Astrocyte of the spinal cord (primary cell): Measurements from ENCODE around the gene FNDC3A.

Experiments used
- DNase-seq: peaks from one replicate; pipeline ENCODE4 v3.0.0; 2011; ENCODE audit warnings: low read depth, low spot score
- H3K4me3 ChIP-seq: 2 replicates; pipeline ENCODE4 v1.5.1; 2011; ENCODE audit warnings: low read depth, mild to moderate bottlenecking, low read length, moderate library complexity
- in situ Hi-C: cut with HindIII; loops from 2 replicates; pipeline ENCODE4 v1.10.0; 2017; ENCODE audit warnings: low sequenced_read_pairs
- TF ChIP-seq, protein P1 (sequence below): IDR thresholded peaks from 2 replicates; pipeline ENCODE4 v1.5.1; 2012; ENCODE audit warnings: low read depth, mild to moderate bottlenecking, low read length, inconsistent platforms

The FNDC3A gene

DNA sequence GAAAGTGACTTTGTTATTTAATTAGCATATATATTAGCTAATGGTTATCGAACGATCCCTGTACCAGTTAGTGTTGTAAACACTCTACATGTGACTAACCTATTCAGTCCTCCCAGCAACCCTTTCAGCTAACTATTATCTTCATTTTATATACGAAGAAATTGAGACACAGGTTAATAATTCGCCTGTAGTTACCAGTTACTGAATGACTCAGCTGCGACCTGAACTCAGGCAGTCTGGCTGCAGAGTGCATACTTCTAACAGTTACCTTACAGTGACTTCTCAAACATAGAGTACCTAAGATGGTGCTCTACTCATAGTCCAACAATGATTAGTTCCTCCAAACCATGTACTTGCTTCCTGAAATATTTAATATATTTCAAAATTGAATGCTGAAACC, 117.7 kb downstream of the FNDC3A start:
- in situ Hi-C loops: no loop called here
- DNase-seq: no peak
- no peak overlapping the region for H3K4me3 ChIP-seq
- TF ChIP-seq, protein P1, sequence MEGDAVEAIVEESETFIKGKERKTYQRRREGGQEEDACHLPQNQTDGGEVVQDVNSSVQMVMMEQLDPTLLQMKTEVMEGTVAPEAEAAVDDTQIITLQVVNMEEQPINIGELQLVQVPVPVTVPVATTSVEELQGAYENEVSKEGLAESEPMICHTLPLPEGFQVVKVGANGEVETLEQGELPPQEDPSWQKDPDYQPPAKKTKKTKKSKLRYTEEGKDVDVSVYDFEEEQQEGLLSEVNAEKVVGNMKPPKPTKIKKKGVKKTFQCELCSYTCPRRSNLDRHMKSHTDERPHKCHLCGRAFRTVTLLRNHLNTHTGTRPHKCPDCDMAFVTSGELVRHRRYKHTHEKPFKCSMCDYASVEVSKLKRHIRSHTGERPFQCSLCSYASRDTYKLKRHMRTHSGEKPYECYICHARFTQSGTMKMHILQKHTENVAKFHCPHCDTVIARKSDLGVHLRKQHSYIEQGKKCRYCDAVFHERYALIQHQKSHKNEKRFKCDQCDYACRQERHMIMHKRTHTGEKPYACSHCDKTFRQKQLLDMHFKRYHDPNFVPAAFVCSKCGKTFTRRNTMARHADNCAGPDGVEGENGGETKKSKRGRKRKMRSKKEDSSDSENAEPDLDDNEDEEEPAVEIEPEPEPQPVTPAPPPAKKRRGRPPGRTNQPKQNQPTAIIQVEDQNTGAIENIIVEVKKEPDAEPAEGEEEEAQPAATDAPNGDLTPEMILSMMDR: no peak

DNA sequence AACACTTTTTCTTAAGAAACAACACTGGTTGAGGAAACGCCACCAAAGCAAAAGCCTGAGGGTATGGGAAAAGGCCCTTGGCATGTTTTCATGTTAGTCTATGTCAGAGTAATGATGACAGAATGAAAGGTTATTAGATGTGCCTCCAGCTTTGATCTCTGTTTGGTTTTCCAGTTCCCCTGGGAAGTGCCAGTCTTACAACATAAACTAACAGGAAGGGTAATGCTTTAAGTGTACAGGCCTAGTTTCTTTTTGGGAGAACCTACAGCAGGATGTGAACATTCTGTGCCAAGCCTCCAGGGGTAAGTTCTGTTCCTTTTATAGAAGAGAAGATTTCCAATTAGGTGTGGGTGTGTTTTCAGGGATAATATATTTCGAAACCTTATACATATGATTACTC, 121.7 kb downstream of the FNDC3A start:
- TF ChIP-seq, protein P1: no peak
- in situ Hi-C loops: no loop called here
- DNase-seq: peak; percentile 69
- H3K4me3 ChIP-seq: no peak overlapping the region

DNA sequence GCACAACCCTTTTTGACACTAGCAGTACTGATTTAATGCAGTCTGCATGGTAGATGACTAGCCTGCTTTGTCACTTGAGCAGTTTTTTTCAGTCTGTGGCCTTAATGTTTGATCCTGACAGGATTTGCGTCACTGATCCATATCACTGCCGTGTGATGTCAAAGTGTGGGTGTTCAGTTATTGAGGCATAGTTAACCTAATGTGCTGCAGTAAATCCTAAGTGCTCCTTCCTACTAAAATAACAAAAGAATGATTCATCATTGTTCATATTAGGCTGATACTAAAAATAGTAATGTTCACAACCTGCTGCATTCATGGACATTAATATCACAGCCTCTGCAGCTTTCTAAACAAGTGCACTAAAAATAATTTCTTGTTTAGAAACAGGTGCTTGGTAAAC, 122.5 kb downstream of the FNDC3A start:
- no peak overlapping the region for H3K4me3 ChIP-seq
- in situ Hi-C loops: no loop called here
- TF ChIP-seq, protein P1: no peak
- DNase-seq: peak; percentile 92

DNA sequence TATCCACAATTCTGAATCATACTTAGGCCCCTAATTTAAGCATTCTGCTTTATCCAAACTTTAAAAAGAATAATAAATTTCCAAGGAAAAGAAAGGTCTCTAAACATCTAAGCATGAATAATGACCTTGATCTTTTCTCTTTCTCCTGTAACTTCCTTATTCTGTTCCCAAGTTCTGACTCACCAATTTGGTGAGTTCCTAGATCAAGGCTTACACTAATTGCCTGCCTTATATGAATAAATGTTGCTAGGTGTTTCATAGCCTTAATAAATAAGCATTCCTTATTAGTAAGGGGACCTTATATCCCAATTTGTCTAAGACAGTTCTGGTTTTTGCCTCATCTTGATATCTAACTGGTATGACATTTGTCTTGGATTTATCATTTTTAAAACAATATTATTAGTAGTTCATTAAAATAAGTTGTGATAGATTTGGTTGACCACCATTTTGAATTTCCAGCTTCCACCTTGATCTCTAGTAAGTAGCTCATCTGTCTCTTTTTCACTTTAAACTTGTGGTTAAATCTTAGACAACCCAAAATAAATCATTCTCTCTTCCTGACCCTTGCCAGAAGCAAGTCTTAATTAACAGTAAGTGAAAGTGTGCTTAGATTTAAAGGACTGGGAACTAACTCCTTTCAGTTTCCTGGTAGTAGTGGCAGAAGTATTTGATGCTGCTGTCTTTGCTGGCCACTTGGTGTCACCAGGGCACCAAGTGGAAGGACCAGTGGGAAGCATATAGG, 123.2 kb downstream of the FNDC3A start:
- in situ Hi-C loops: no loop called here
- no peak overlapping the region for H3K4me3 ChIP-seq
- DNase-seq: peak; percentile 23
- TF ChIP-seq, protein P1: peak; percentile 39

DNA sequence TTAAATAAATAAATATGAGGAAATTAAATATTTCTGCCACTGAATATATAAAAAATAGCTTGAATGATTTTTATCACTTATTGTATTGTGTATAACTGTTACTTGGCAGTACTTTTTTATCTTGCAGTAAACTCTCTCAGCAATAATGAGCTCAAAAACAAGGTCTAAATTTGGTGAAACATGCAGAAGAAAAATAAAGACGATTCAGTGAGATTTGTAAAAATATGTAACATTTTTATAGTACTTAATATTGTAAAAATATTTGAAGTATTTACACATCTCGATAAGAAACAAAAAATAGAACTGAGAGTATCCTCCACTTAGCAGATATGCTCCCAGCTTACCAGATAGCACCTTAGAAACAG, 123.8 kb downstream of the FNDC3A start:
- H3K4me3 ChIP-seq: no peak overlapping the region
- no peak for DNase-seq
- in situ Hi-C loops: no loop called here
- TF ChIP-seq, protein P1: no peak

DNA sequence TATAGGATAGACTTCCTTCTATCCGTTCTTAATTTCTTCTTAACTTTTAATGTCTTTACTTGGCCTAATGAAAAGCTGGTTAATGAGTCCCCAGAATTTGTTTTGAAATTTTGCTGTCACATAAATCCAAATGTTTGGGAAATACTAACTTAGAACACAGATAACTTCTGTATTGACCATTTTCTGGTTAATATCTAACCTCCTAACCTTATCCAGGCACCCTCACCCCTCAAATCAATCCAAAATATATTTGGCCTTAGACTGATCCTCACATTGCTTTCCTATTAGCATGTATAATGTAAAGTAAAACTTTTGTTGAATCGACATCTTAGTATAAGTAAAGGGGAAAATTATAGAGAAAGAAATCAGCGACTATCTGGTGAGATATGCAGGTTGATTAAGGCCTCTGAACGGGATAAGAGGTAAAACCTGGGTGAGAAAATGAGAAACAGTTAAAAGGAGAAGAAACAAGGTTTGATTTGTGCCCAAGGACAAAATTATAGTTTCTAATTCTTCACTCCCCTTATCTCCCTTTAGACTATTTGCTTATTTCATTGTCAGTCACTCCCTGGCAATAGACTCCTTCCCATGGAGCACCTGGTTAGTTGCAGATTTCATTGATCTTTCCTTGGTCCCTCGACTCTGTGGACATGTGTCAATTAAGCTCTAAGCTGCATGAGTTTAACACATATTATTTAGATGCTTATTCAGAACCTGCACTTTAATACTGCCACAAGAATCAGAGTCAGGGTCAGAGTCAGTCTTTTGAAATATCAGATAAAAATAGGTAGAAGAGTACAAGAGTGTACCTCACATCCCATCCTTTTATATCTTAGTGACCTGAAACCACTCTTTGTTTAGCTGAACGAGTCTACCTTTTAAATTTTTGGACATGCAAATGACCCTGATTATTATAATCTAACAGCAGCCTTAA, 125.2 kb downstream of the FNDC3A start:
- in situ Hi-C loops: no loop called here
- no peak for DNase-seq
- H3K4me3 ChIP-seq: no peak overlapping the region
- TF ChIP-seq, protein P1: no peak
